K562 (cell line): ENCODE data around the gene ACTG2. TPM values are rescaled to one million over a fixed set of nuclear protein-coding genes. Genes with fewer than 3 reads are reported as not detected.

Source experiments
- ATAC-seq: fragments of 200-7000 bp; cut with Tn5 transposase; 3 replicates; pipeline ENCODE4 v1.9.1; 2020; ENCODE audit warnings: moderate library complexity
- BruUV-seq: library from RNA; stranded (reverse); fragments of 400-500 nt; replicated peaks from 2 replicates; lab custom pipeline; 2021; lab: Mats Ljungman, UMichigan
- CTCF ChIA-PET: fragments of 300-600 bp; formaldehyde crosslinking; extraction: SDS; loops from one replicate; lab custom pipeline; 2021; ENCODE audit warnings: low intra/inter-chr PET ratio; lab: Yijun Ruan, JAX
- POLR2A ChIA-PET: fragments of 300-600, 350-650 bp; sonication (Branson Sonifier 250); formaldehyde crosslinking; extraction: SDS; loops from one replicate; lab custom pipeline; 2021; ENCODE audit warnings: antibody characterized with exemption, inconsistent platforms; lab: Yijun Ruan, JAX
- DNase-seq, 4 experiments: peaks; one replicate each; pipeline versions ENCODE4 v3.0.0 to v3.0.0-alpha.2; 2011 to 2018; ENCODE audit warnings: low spot score in 3 of 4, mixed read lengths in 3 of 4; ENCODE audit errors: extremely low read depth in 1 of 4
- FAIRE-seq: peaks from 2 replicates; lab custom pipeline; 2011; peaks lifted over from hg19 to GRCh38; lab: Jason Lieb, UNC
- H2AFZ ChIP-seq: 2 replicates; pipeline ENCODE4 v1.6.0; 2011; ENCODE audit warnings: low read depth, low read length, control low read depth, inconsistent platforms
- H3K27ac ChIP-seq: fragments of 200-600 bp; 3 replicates; pipeline ENCODE4 v1.8.0; 2011; ENCODE audit warnings: low read depth, mild to moderate bottlenecking, control low read depth, inconsistent platforms, low read length, moderate library complexity, mixed read lengths; ENCODE audit errors: extremely low read depth
- H3K27me3 ChIP-seq, 2 experiments: fragments of 300-600 bp in 1 of 2; 2 replicates in 1 of 2; 3 replicates in 1 of 2; pipeline versions ENCODE4 v1.6.0 to v1.8.0; 2011; ENCODE audit warnings: inconsistent platforms in 2 of 2, low read length in 2 of 2, mild to moderate bottlenecking in 1 of 2, mixed read lengths in 1 of 2, moderate library complexity in 1 of 2; ENCODE audit not compliant: control insufficient read depth in 2 of 2, insufficient read depth in 2 of 2
- H3K36me3 ChIP-seq: fragments of 300-600 bp; 3 replicates; pipeline ENCODE4 v1.8.0; 2011; ENCODE audit warnings: mild to moderate bottlenecking, low read length, inconsistent platforms; ENCODE audit not compliant: control insufficient read depth, insufficient read depth
- H3K4me1 ChIP-seq, 2 experiments: fragments of 200-600 bp in 1 of 2; replicated peaks in 1 of 2; 2 replicates in 1 of 2; 3 replicates in 1 of 2; pipeline versions ENCODE4 v1.5.1 to v1.8.0; 2011; ENCODE audit warnings: inconsistent platforms in 2 of 2, low read length in 2 of 2, mild to moderate bottlenecking in 1 of 2, mixed read lengths in 1 of 2, moderate library complexity in 1 of 2; ENCODE audit not compliant: control insufficient read depth in 2 of 2, insufficient read depth in 2 of 2
- H3K4me2 ChIP-seq: 2 replicates; pipeline ENCODE4 v1.6.1; 2011; ENCODE audit warnings: low read length, control low read depth, inconsistent platforms, mixed read lengths; ENCODE audit not compliant: insufficient read depth
- H3K4me3 ChIP-seq: fragments of 200-600 bp; sonication (generic), shearing (Covaris generic); 2 replicates; pipeline ENCODE4 v1.5.1; 2016; ENCODE audit warnings: control low read depth, inconsistent platforms
- H3K79me2 ChIP-seq: fragments of 200-600 bp; 3 replicates; pipeline ENCODE4 v1.8.0; 2011; ENCODE audit warnings: low read length, inconsistent platforms; ENCODE audit not compliant: control insufficient read depth, insufficient read depth
- H3K9ac ChIP-seq, 2 experiments: 2 replicates each; pipeline versions ENCODE4 v1.6.0 to v1.6.1; 2011; ENCODE audit warnings: low read depth in 2 of 2, low read length in 2 of 2, control low read depth in 1 of 2, inconsistent platforms in 1 of 2, mild to moderate bottlenecking in 1 of 2, mixed read lengths in 1 of 2; ENCODE audit not compliant: insufficient read depth in 1 of 2
- H3K9me1 ChIP-seq: one replicate; pipeline ENCODE4 v1.6.0; 2011; ENCODE audit warnings: inconsistent platforms, mild to moderate bottlenecking, low read length, moderate library complexity; ENCODE audit not compliant: control insufficient read depth, insufficient read depth
- H3K9me3 ChIP-seq: replicated peaks from 2 replicates; pipeline ENCODE4 v1.5.1; 2011; ENCODE audit warnings: low read depth, low read length, inconsistent platforms; ENCODE audit not compliant: control insufficient read depth, insufficient read depth
- H4K20me1 ChIP-seq: replicated peaks from 2 replicates; pipeline ENCODE4 v1.6.1; 2011; ENCODE audit warnings: low read length, inconsistent platforms, mixed read lengths; ENCODE audit not compliant: control insufficient read depth, insufficient read depth
- CBX5 ChIP-seq: IDR thresholded peaks from 2 replicates; pipeline ENCODE4 v1.6.1; 2014; ENCODE audit warnings: low read depth, borderline replicate concordance
- CTCF ChIP-seq, 3 experiments: IDR thresholded peaks in 2 of 3; conservative IDR thresholded peaks in 1 of 3; 2 replicates each; pipeline ENCODE4 v1.5.1; 2011 to 2012; ENCODE audit warnings: low read length in 3 of 3, mild to moderate bottlenecking in 3 of 3, control low read depth in 2 of 3, improper control_type of control experiment in 1 of 3, inconsistent platforms in 1 of 3, low read depth in 1 of 3, mixed read lengths in 1 of 3, moderate library complexity in 1 of 3; ENCODE audit not compliant: insufficient read depth in 2 of 3
- IRF2 ChIP-seq: sonication (generic); formaldehyde crosslinking; IDR thresholded peaks from 2 replicates; pipeline ENCODE4 v1.8.1; 2022; ENCODE audit warnings: mild to moderate bottlenecking, missing genetic modification reagents
- RFX7 ChIP-seq: fragments of 250-450 bp; sonication (Bioruptor Pico); IDR thresholded peaks from 2 replicates; pipeline ENCODE4 v1.5.1; 2021; ENCODE audit warnings: mild to moderate bottlenecking
- SAFB2 ChIP-seq: fragments of 200-400 bp; formaldehyde crosslinking; IDR thresholded peaks from 2 replicates; pipeline ENCODE4 v1.6.1; 2018; ENCODE audit warnings: borderline replicate concordance, low read length, low read depth, moderate library complexity; ENCODE audit not compliant: severe bottlenecking
- ZBTB43 ChIP-seq: sonication (generic); formaldehyde crosslinking; IDR thresholded peaks from 2 replicates; pipeline ENCODE4 v1.8.0; 2023; ENCODE audit warnings: mild to moderate bottlenecking, missing genetic modification reagents
- ZC3H4 ChIP-seq: sonication (generic); formaldehyde crosslinking; IDR thresholded peaks from 2 replicates; pipeline ENCODE4 v1.9.0; 2021; ENCODE audit warnings: missing genetic modification reagents, borderline replicate concordance
- ZNF224 ChIP-seq: sonication (generic); formaldehyde crosslinking; IDR thresholded peaks from 2 replicates; pipeline ENCODE4 v1.8.0; 2022; ENCODE audit warnings: mild to moderate bottlenecking, missing genetic modification reagents
- WGBS: fragments of 100-300 bp; shearing (Covaris generic); methylation state at CpG from one replicate; pipeline ENCODE4 v1.1.6; 2016; ENCODE audit warnings: low coverage, mixed read lengths; ENCODE audit not compliant: insufficient coverage; ENCODE audit errors: missing lambda C conversion rate; 5-methylcytosine and 5-hydroxymethylcytosine counted together
- in situ Hi-C: fragments of 300-500 bp; cut with MboI; formaldehyde crosslinking; loops from 4 replicates; pipeline ENCODE4 v1.15.0; 2018; ENCODE audit warnings: inconsistent platforms, mixed read lengths
- intact Hi-C: fragments of 100-400 bp; cut with micrococcal nuclease; formaldehyde crosslinking; loops from 2 replicates; pipeline ENCODE4 v1.14.2; 2022
- polyA plus RNA-seq, 8 experiments: library from polyadenylated mRNA; depleted of rRNA in 4 of 8; stranded (reverse) in 5 of 8; unstranded in 3 of 8; fragments of >200 nt; fragmentation: Nextera tagmentation in 2 of 8; fragmentation: Illumina TruSeq in 1 of 8; extraction: Ambion mirVana in 2 of 8; extraction: Trizol in 1 of 8; gene quantifications; 2 replicates each; pipeline versions ENCODE4 v1.2.1 to v1.2.3, GENCODE V29; 2011 to 2014; ENCODE audit warnings: inconsistent platforms in 1 of 8, missing spikeins in 1 of 8
- total RNA-seq, 7 experiments: library from RNA; depleted of rRNA in 6 of 7; stranded (reverse); fragments of >200 nt in 6 of 7; fragmentation: Illumina TruSeq in 2 of 7; extraction: Trizol in 2 of 7; gene quantifications; 2 replicates each; pipeline versions ENCODE4 v1.2.1 to v1.2.3, GENCODE V29; 2011 to 2021; ENCODE audit warnings: low replicate concordance in 1 of 7

Gene ACTG2
- total and polyA plus RNA-seq, 9 of the 15 experiments (the other 6 are each of a cell fraction or from before 2014, with no cell fraction given): 0.06 to 0.60 TPM; not detected in 7

GRCh38 chr2:73851274-73851673 lies 41.5 kb upstream of the ACTG2 start:
- H3K9me3 ChIP-seq: no peaks in the 10 kb centered on the region
- H3K4me1 ChIP-seq: no peaks in the 10 kb centered on the region
- 73% methylated on average over 3 of the region's 3 CpGs for WGBS
- H3K9ac ChIP-seq: no peak overlapping the region
- no peaks in the 10 kb centered on the region for H4K20me1 ChIP-seq
- DNase-seq (peak in 1 of 4 experiments; percentile 20), FAIRE-seq (no peak), ATAC-seq (peak; percentile 52; the same call in 1 of the 3 replicates)
- no peak overlapping the region for H3K4me2 ChIP-seq
- ChIA-PET POLR2A (no interaction called here), CTCF (no interaction called here)
- peaks cover 90% of the 10 kb centered on the region for H3K36me3 ChIP-seq
- BruUV-seq: no TSS peak
- no peaks in the 10 kb centered on the region for H3K9me1 ChIP-seq
- in situ Hi-C loops: no loop called here
- no peaks in the 10 kb centered on the region for H3K79me2 ChIP-seq
- no peak overlapping the region for H3K27ac ChIP-seq
- intact Hi-C loops: no loop called here
- H2AFZ ChIP-seq: no peak overlapping the region
- H3K27me3 ChIP-seq: no peaks in the 10 kb centered on the region
- TF ChIP-seq ZBTB43 (CRISPR knock-in tag) (no peak), CTCF (IDR thresholded peaks at IDR 0.05 in 2 of 3, conservative IDR thresholded peaks at IDR 0.05 in 1 of 3; ENCODE audit: insufficient read depth in 2 of 3, low read depth in 1 of 3, low read length in 3 of 3) (peak in 2 of 3 experiments; percentile 34 to 46; a peak in 4 of 6 replicates), SAFB2 (no peak), IRF2 (CRISPR knock-in tag) (no peak), ZC3H4 (CRISPR knock-in tag) (no peak), RFX7 (CRISPR knock-in tag) (no peak), CBX5 (no peak), ZNF224 (CRISPR knock-in tag) (no peak)
- no peak overlapping the region for H3K4me3 ChIP-seq
